Fibroblast of skin of scalp (primary cell): ENCODE results near the gene ERC2.
"Not testable (repeated sequence)": the region's sequence is repeated elsewhere in the genome, so short reads cannot be mapped to it uniquely, and the experiment has no call there.

Experiments
- DNase-seq: peaks from one replicate; pipeline ENCODE4 v3.0.0-alpha.2; 2013

Gene ERC2

GRCh38 chr3:55875113-55875512 is 593.2 kb downstream of the ERC2 start:
- no peak for DNase-seq

- no peak for DNase-seq
These were observed 594.6 kb downstream of the ERC2 start for GRCh38 chr3:55873523-55874254.

- no peak for DNase-seq
These were observed 597.7 kb downstream of the ERC2 start for GRCh38 chr3:55870594-55870993.

GRCh38 chr3:55868347-55868746 is 599.9 kb downstream of the ERC2 start:
- DNase-seq: no peak

GRCh38 chr3:55863028-55863427 is 605.2 kb downstream of the ERC2 start:
- DNase-seq: no peak

- DNase-seq: no peak
These were observed 608.1 kb downstream of the ERC2 start for GRCh38 chr3:55860049-55860721.

- DNase-seq: peak; percentile 15
These were observed 609.0 kb downstream of the ERC2 start for GRCh38 chr3:55859305-55859704.

- DNase-seq: no peak
These were observed 609.5 kb downstream of the ERC2 start for GRCh38 chr3:55858727-55859126.

GRCh38 chr3:55858302-55858701 is 610.0 kb downstream of the ERC2 start:
- DNase-seq: no peak

- no peak for DNase-seq
These were observed 610.6 kb downstream of the ERC2 start for GRCh38 chr3:55857633-55858032.

- DNase-seq: no peak
These were observed 613.0 kb downstream of the ERC2 start for GRCh38 chr3:55855311-55855710.

- DNase-seq: no peak
These were observed 613.8 kb downstream of the ERC2 start for GRCh38 chr3:55854494-55854893.

- no peak for DNase-seq
These were observed 615.9 kb downstream of the ERC2 start for GRCh38 chr3:55852326-55852725.

GRCh38 chr3:55842204-55842603 is 626.1 kb downstream of the ERC2 start:
- DNase-seq: no peak

- DNase-seq: not testable (repeated sequence)
These were observed 636.4 kb downstream of the ERC2 start for GRCh38 chr3:55831876-55832275.

GRCh38 chr3:55828712-55829111 is 639.6 kb downstream of the ERC2 start:
- no peak for DNase-seq

GRCh38 chr3:55827786-55828185 is 640.5 kb downstream of the ERC2 start:
- DNase-seq: no peak

GRCh38 chr3:55826731-55827496 is 641.4 kb downstream of the ERC2 start:
- DNase-seq: peak; percentile 32

GRCh38 chr3:55826097-55826496 is 642.2 kb downstream of the ERC2 start:
- DNase-seq: no peak

- DNase-seq: no peak
These were observed 643.9 kb downstream of the ERC2 start for GRCh38 chr3:55824406-55824805.

- no peak for DNase-seq
These were observed 644.4 kb downstream of the ERC2 start for GRCh38 chr3:55823829-55824228.

- DNase-seq: no peak
These were observed 645.3 kb downstream of the ERC2 start for GRCh38 chr3:55823001-55823400.

GRCh38 chr3:55819005-55819404 is 649.3 kb downstream of the ERC2 start:
- no peak for DNase-seq

- DNase-seq: no peak
These were observed 649.8 kb downstream of the ERC2 start for GRCh38 chr3:55818485-55818884.
